Pancreas (tissue), 10 donors: ENCODE measurements around the gene POLR2L. TPM values are rescaled to one million over a fixed set of nuclear protein-coding genes. Genes with fewer than 3 reads are reported as not detected.
A peak's percentile ranks its signal among the peaks of the same experiment; 100 is the strongest.

Source experiments
- ATAC-seq, 4 donors: fragments of 200-7000 bp; cut with Tn5 transposase; one replicate each; pipeline versions ENCODE4 v1.8.0 to v1.9.1; 2020; ENCODE audit warnings: mild to moderate bottlenecking in 4 of 4, moderate library complexity in 4 of 4
- DNase-seq, 6 donors: peaks; one replicate each; pipeline ENCODE4 v3.0.0-alpha.2; 2020
- FAIRE-seq: peaks from 2 replicates; lab custom pipeline; 2012; peaks lifted over from hg19 to GRCh38; lab: Jason Lieb, UNC
- H3K27ac ChIP-seq, 4 donors: fragments of 200-600 bp; sonication (generic); 1 replicate in 3 of 4; 2 replicates in 1 of 4; pipeline versions ENCODE4 v1.5.0 to v1.8.0; 2020
- H3K27me3 ChIP-seq, 4 donors: fragments of 200-600 bp; one replicate each; pipeline ENCODE4 v1.8.0; 2021
- H3K36me3 ChIP-seq, 3 donors: fragments of 200-600 bp; sonication (generic) in 1 of 3; one replicate each; pipeline versions ENCODE4 v1.5.0 to v1.8.0; 2020 to 2021
- H3K4me1 ChIP-seq, 3 donors: fragments of 200-600 bp; one replicate each; pipeline ENCODE4 v1.8.0; 2021
- H3K4me3 ChIP-seq, 4 donors: fragments of 200-600 bp; sonication (generic) in 2 of 4; one replicate each; pipeline versions ENCODE4 v1.5.0 to v1.8.0; 2020 to 2021
- H3K9me3 ChIP-seq, 4 donors: fragments of 200-600 bp; one replicate each; pipeline ENCODE4 v1.8.0; 2021
- CTCF ChIP-seq, 4 donors: fragments of 200-600 bp; sonication (generic) in 3 of 4; IDR thresholded peaks; one replicate each; pipeline versions ENCODE4 v1.5.0 to v1.8.0; 2021; ENCODE audit warnings: antibody characterized with exemption in 4 of 4
- WGBS, 2 donors: extraction: QIAGEN DNeasy Blood & Tissue Kit; methylation state at CpG; one replicate each; pipeline ENCODE4 v1.1.7; 2013; 5-methylcytosine and 5-hydroxymethylcytosine counted together
- intact Hi-C, 3 donors: fragments of 100-400 bp; cut with DNase I; formaldehyde crosslinking; loops; one replicate each; pipeline versions ENCODE4 v1.11.1 to v1.14.2; 2022
- polyA plus RNA-seq, 2 donors: library from polyadenylated mRNA; stranded (reverse); fragments of 200-250 nt; gene quantifications; one replicate each; pipeline ENCODE4 v1.2.3, GENCODE V29; 2013
- total RNA-seq, 6 donors: library from RNA; stranded (reverse); fragmentation: NEBNext Ultra II Directional in 4 of 6; extraction: Animal tissue kit (Norgen Biotek cat#: 25700) in 4 of 6; gene quantifications; one replicate each; pipeline versions ENCODE4 v1.2.1 to v1.2.4, GENCODE V29; 2021 to 2023
- donor health status: healthy with polysubstance abuse.
- donor health status: DM: no; HTN: no; CAD: no; lungs with moderate emphysema.
- donor health status: DM: no; HTN: no; CAD: no.
- donor health status: control.
- donor health status: control.
- donor health status: Bipolar disorder and iron deficiency.
- donor health status: DM: yes; HTN: yes; CAD: no.
- donor health status: DM: no; HTN: no; CAD: no.
- donor health status: DM: no; HTN: no; CAD: no.
- donor health status: DM: yes; HTN: yes; CAD: no.

POLR2L gene
- total and polyA plus RNA-seq, 8 donors: 62.9 to 110 (median 68.9) TPM

DNA sequence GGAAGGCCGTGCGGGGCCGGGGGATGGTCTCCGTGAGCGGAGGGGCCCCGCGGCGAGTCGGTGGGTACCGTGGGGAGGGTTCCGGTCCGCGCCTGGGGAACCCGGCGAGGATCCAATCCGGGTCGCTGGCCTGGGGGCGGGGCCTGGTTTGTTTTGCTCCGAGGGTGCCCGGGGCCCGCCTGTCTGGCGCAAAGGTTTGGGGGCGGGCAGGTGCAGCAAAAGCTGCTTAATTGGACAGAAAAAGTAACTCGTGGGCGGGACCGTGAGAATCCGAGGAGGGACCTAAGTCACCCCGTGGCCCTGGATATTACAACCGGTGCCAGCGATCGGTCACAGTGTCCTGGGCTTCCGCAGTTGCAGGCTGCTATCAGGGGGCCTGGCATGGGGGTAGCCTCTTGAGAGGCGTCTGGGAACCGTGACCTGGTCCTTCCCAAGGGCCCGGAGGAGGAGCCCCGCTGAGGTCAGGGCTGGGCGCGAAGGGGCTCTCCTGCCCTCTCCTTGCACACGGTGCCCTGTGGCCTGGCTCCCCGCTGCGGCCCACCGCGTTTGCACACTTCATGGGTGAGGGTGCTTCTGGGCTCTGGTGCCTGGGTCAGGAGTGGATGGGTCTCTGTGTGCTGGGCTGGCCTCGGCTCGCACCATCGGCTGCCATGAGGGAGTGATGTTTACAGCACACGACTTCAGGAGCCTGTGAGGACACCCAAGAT is 22.2 kb downstream of the POLR2L start:
- H3K9me3 ChIP-seq: no peaks in the 10 kb centered on the region
- FAIRE-seq (no peak), DNase-seq (peak; percentile 92 to 97 (median 96)), ATAC-seq (peak; percentile 47 to 68 (median 58))
- H3K4me3 ChIP-seq: peak overlapping the region; percentile 80 to 97 (median 90)
- TF ChIP-seq CTCF (IDR thresholded peaks at IDR 0.05): no peak
- intact Hi-C loops: no loop called here
- WGBS, 2 donors: 1% methylated on average over 24 to 47 of the region's 47 CpGs
- H3K4me1 ChIP-seq: peaks cover 14 to 30% (median 24%) of the 10 kb centered on the region in 3 donors
- H3K27me3 ChIP-seq: no peaks in the 10 kb centered on the region
- peaks cover 0 to 10% (median 6%) of the 10 kb centered on the region in 3 donors for H3K36me3 ChIP-seq
- H3K27ac ChIP-seq: peak overlapping the region; percentile 91 to 99 (median 97)

DNA sequence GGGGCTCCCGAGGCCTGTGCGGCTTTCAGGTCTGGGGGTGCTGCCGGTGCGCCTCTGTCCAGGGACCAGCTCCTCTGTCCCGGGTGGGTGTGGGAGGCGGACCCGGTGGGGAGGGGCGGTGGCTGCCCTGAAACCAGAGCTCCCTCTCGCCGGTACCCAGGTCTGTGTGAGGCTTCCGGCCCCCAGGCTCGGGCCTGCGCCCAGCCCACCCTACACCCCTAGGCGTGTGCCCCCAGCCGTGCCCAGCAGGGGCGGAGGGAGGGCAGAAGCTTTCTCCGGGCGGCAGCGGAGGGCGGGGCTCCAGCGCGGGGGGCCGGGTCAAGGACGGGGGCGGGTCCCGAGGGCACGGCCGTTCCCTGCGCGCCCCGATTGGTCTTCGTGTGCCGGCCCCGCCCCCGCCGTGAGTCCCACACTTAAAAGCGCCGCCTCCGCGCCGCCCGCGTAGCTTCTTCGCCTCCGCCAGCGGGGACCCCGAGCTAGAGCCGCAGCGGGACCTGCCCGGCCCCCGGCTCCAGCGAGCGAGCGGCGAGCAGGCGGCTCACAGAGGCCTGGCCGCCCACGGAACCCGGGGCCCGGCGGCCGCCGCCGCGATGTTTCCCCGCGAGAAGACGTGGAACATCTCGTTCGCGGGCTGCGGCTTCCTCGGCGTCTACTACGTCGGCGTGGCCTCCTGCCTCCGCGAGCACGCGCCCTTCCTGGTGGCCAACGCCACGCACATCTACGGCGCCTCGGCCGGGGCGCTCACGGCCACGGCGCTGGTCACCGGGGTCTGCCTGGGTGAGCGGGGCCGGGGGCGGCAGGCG is 23.0 kb downstream of the POLR2L start:
- no peaks in the 10 kb centered on the region for H3K27me3 ChIP-seq
- intact Hi-C loops: no loop called here
- H3K4me1 ChIP-seq: peaks cover 10 to 29% (median 24%) of the 10 kb centered on the region in 3 donors
- TF ChIP-seq CTCF (IDR thresholded peaks at IDR 0.05): peak in 1 of 4 donors; percentile 8
- no peaks in the 10 kb centered on the region for H3K9me3 ChIP-seq
- H3K4me3 ChIP-seq: peak overlapping the region; percentile 80 to 97 (median 90)
- peaks cover 0 to 7% (median 6%) of the 10 kb centered on the region in 3 donors for H3K36me3 ChIP-seq
- ATAC-seq (peak; percentile 70 to 79 (median 75)), DNase-seq (peak; percentile 92 to 97 (median 94)), FAIRE-seq (no peak)
- H3K27ac ChIP-seq: peak overlapping the region; percentile 91 to 99 (median 97)
- 0 to 1% methylated on average over 53 to 96 of the region's 96 CpGs for WGBS, 2 donors

- no peak for TF ChIP-seq CTCF (IDR thresholded peaks at IDR 0.05)
- no peaks in the 10 kb centered on the region for H3K9me3 ChIP-seq
- FAIRE-seq (no peak), ATAC-seq (peak in 3 of 4 donors; percentile 3 to 5 (median 4)), DNase-seq (peak in 5 of 6 donors; percentile 64 to 76 (median 70))
- WGBS, 2 donors: 12 to 14% methylated on average over 17 to 20 of the region's 20 CpGs
- H3K27me3 ChIP-seq: no peaks in the 10 kb centered on the region
- H3K4me1 ChIP-seq: peaks cover 10 to 29% (median 24%) of the 10 kb centered on the region in 3 donors
- H3K36me3 ChIP-seq: peaks cover 0 to 3% (median 0%) of the 10 kb centered on the region in 3 donors
- peak within 1 kb of the TSS; percentile 80 to 97 (median 90) for H3K4me3 ChIP-seq
- intact Hi-C loops: no loop called here
- peak within 1 kb of the TSS; percentile 91 to 99 (median 97) for H3K27ac ChIP-seq
These were observed 23.8 kb downstream of the POLR2L start, which contains the start of gene PNPLA2 for GRCh38 chr11:818396-819128. PNPLA2 (plus strand) TSS chr11:818914; CDS start chr11:819719, 805 bp downstream.

GRCh38 chr11:816433-816779 is 25.9 kb downstream of the POLR2L start:
- peaks cover 0 to 18% (median 13%) of the 10 kb centered on the region in 3 donors for H3K36me3 ChIP-seq
- no peaks in the 10 kb centered on the region for H3K27me3 ChIP-seq
- FAIRE-seq (no peak), DNase-seq (no peak), ATAC-seq (no peak)
- WGBS, 2 donors: 81 to 84% methylated on average over 11 of the region's 11 CpGs
- peaks cover 0 to 15% (median 11%) of the 10 kb centered on the region in 3 donors for H3K4me1 ChIP-seq
- H3K27ac ChIP-seq: no peak overlapping the region
- intact Hi-C loops: no loop called here
- no peak overlapping the region for H3K4me3 ChIP-seq
- TF ChIP-seq CTCF (IDR thresholded peaks at IDR 0.05): no peak
- no peaks in the 10 kb centered on the region for H3K9me3 ChIP-seq
